Heart right ventricle (tissue), 16 donors: ENCODE data around the gene HCFC1. TPM values are rescaled to one million over a fixed set of nuclear protein-coding genes. Genes with fewer than 3 reads are reported as not detected.
A peak's percentile ranks its signal among the peaks of the same experiment; 100 is the strongest.

Experiments
- ATAC-seq, 8 donors: fragments of 200-7000 bp; cut with Tn5 transposase; one replicate each; pipeline ENCODE4 v1.9.1; 2020; ENCODE audit warnings: mild to moderate bottlenecking in 8 of 8, moderate library complexity in 8 of 8, moderate number of reproducible peaks in 1 of 8
- DNase-seq, 2 donors: peaks; one replicate each; pipeline ENCODE4 v3.0.0-alpha.2; 2020
- H3K27ac ChIP-seq, 10 donors: fragments of 200-600 bp; sonication (generic) in 2 of 10; one replicate each; pipeline versions ENCODE4 v1.5.0 to v1.8.0; 2020 to 2022; ENCODE audit warnings: mild to moderate bottlenecking in 3 of 10
- H3K27me3 ChIP-seq, 7 donors: fragments of 200-600 bp; one replicate each; pipeline ENCODE4 v1.8.0; 2021 to 2022; ENCODE audit warnings: mild to moderate bottlenecking in 2 of 7
- H3K36me3 ChIP-seq, 9 donors: fragments of 200-600 bp; sonication (generic) in 1 of 9; one replicate each; pipeline versions ENCODE4 v1.5.0 to v1.8.0; 2020 to 2022; ENCODE audit warnings: mild to moderate bottlenecking in 2 of 9
- H3K4me1 ChIP-seq, 9 donors: fragments of 200-600 bp; sonication (generic) in 1 of 9; one replicate each; pipeline versions ENCODE4 v1.5.0 to v1.8.0; 2020 to 2022; ENCODE audit warnings: mild to moderate bottlenecking in 4 of 9
- H3K4me3 ChIP-seq, 10 donors: fragments of 200-600 bp; sonication (generic) in 2 of 10; one replicate each; pipeline versions ENCODE4 v1.5.0 to v1.8.0; 2020 to 2022; ENCODE audit warnings: mild to moderate bottlenecking in 7 of 10, moderate library complexity in 2 of 10
- H3K9me3 ChIP-seq, 11 donors: fragments of 200-600 bp in 10 of 11; sonication (generic) in 2 of 11; one replicate each; pipeline versions ENCODE4 v1.5.0 to v1.8.0; 2013 to 2022; ENCODE audit warnings: mild to moderate bottlenecking in 2 of 11, control low read depth in 1 of 11, moderate library complexity in 1 of 11
- CTCF ChIP-seq, 9 donors: fragments of 200-600 bp; sonication (generic) in 2 of 9; IDR thresholded peaks; one replicate each; pipeline versions ENCODE4 v1.5.0 to v1.8.0; 2021 to 2022; ENCODE audit warnings: antibody characterized with exemption in 9 of 9, mild to moderate bottlenecking in 5 of 9, moderate library complexity in 1 of 9
- WGBS, 2 donors: extraction: QIAGEN DNeasy Blood & Tissue Kit; methylation state at CpG; one replicate each; pipeline ENCODE4 v1.1.7; 2013; ENCODE audit warnings: inconsistent platforms in 1 of 2; 5-methylcytosine and 5-hydroxymethylcytosine counted together
- intact Hi-C, 10 donors: fragments of 100-400 bp; cut with DNase I; formaldehyde crosslinking; loops; one replicate each; pipeline versions ENCODE4 v1.11.1 to v1.14.2; 2022
- polyA plus RNA-seq, 2 donors: library from polyadenylated mRNA; stranded (reverse); fragments of 200-250 nt; gene quantifications; one replicate each; pipeline ENCODE4 v1.2.3, GENCODE V29; 2013
- total RNA-seq, 10 donors: library from RNA; stranded (reverse); fragmentation: NEBNext Ultra II Directional in 3 of 10; extraction: Animal tissue kit (Norgen Biotek cat#: 25700) in 3 of 10; gene quantifications; one replicate each; pipeline versions ENCODE4 v1.2.1 to v1.2.4, GENCODE V29; 2021 to 2023
- donor health status: Arrhythmogenic right ventricular cardiomyopathy.
- donor health status: ischemic (EF 13 %, LVEDD 7.1; RV severe dilation, severe dysfunction).
- donor health status: healthy with polysubstance abuse.
- donor health status: DM: no; HTN: yes; CAD: no.
- donor health status: DM: no; HTN: no; CAD: no.
- donor health status: ischemic (EF 25% LVEDD 6.9; RV normal size, moderate dysfunction).
- donor health status: ischemic (EF 25% LVEDD 5.7; RV mildly dilated, moderate dysfunction).
- donor health status: healthy.
- donor health status: DM: yes; HTN: yes; CAD: no.
- donor health status: Ischemic cardiomyopathy.
- donor health status: ischemic (EF 35%, LVEDD 5.7; RV mildly dilated, moderate dysfunction).
- donor health status: nonischemic (EF 11% LVEDD 7.7; RV severe dilation, severe dysfunction).
- donor health status: DM: yes; HTN: yes; CAD: no.
- donor health status: PGD.
- donor health status: ischemic (EF 29% LVEDD 5.4; RV normal size, mild dysfunction).
- donor health status: nonischemic (EF 23%, LVEDD 6.1; RV moderate dilation, normal function).

The HCFC1 gene
- total and polyA plus RNA-seq, 12 donors = 12.3 to 41.6 (median 31.2) TPM

GRCh38 chrX:153928846-153929245 is 42.8 kb downstream of the HCFC1 start:
- ATAC-seq = no peak
- Histone ChIP-seq H3K27me3 (peaks cover 0 to 29% (median 0%) of the 10 kb centered on the region in 7 donors), H3K36me3 (peaks cover 0 to 40% (median 0%) of the 10 kb centered on the region in 9 donors), H3K27ac (peak overlapping the region in 9 of 10 donors; percentile 37 to 99 (median 72)), H3K4me3 (peak overlapping the region in 7 of 10 donors; percentile 30 to 47 (median 40)), H3K4me1 (peaks cover 0 to 64% (median 46%) of the 10 kb centered on the region in 9 donors), H3K9me3 (no peaks in the 10 kb centered on the region)
- WGBS, 2 donors = 40 to 42% methylated on average over 9 of the region's 9 CpGs
- no peak for TF ChIP-seq CTCF (IDR thresholded peaks at IDR 0.05)
- DNase-seq = no peak
- intact Hi-C loops = loop anchor here in 4 of 10 donors (10.0 kb wide), 2 partner anchors 114 to 134 kb away; partner anchors contain the start of genes IDH3G (in 3 of the 4) and SSR4 (in 3 of the 4)

- DNase-seq (peak; percentile 92 to 94), ATAC-seq (peak; percentile 90 to 95 (median 93))
- intact Hi-C loops = loop anchor here in 4 of 10 donors (10.0 kb wide), 2 partner anchors 113 to 133 kb away; partner anchors contain the start of genes IDH3G (in 3 of the 4) and SSR4 (in 3 of the 4)
- peak overlapping the region; percentile 44 to 71 (median 60) for H3K4me3 ChIP-seq
- H3K9me3 ChIP-seq = no peaks in the 10 kb centered on the region
- TF ChIP-seq CTCF (IDR thresholded peaks at IDR 0.05) = peak in 7 of 9 donors; percentile 7 to 46 (median 22)
- H3K36me3 ChIP-seq = peaks cover 0 to 35% (median 0%) of the 10 kb centered on the region in 9 donors
- H3K27me3 ChIP-seq = peaks cover 0 to 36% (median 0%) of the 10 kb centered on the region in 7 donors
- peaks cover 0 to 65% (median 49%) of the 10 kb centered on the region in 9 donors for H3K4me1 ChIP-seq
- WGBS, 2 donors = 0 to 1% methylated on average over 39 to 65 of the region's 76 CpGs
- peak overlapping the region; percentile 94 to 99 (median 97) for H3K27ac ChIP-seq
Observed at GRCh38 chrX:153927922-153928760, 43.5 kb downstream of the HCFC1 start.

- H3K27me3 ChIP-seq = peaks cover 0 to 42% (median 0%) of the 10 kb centered on the region in 7 donors
- 0% methylated on average over 7 to 8 of the region's 8 CpGs for WGBS, 2 donors
- intact Hi-C loops = loop anchor here in 4 of 10 donors (10.0 kb wide), 2 partner anchors 113 to 133 kb away; partner anchors contain the start of genes IDH3G (in 3 of the 4) and SSR4 (in 3 of the 4)
- peak overlapping the region; percentile 94 to 99 (median 97) for H3K27ac ChIP-seq
- H3K9me3 ChIP-seq = no peaks in the 10 kb centered on the region
- peak overlapping the region; percentile 44 to 71 (median 60) for H3K4me3 ChIP-seq
- H3K4me1 ChIP-seq = peaks cover 0 to 67% (median 52%) of the 10 kb centered on the region in 9 donors
- ATAC-seq (peak in 3 of 8 donors; percentile 0 to 3 (median 1)), DNase-seq (no peak)
- no peak for TF ChIP-seq CTCF (IDR thresholded peaks at IDR 0.05)
- H3K36me3 ChIP-seq = peaks cover 0 to 31% (median 0%) of the 10 kb centered on the region in 9 donors
Observed at GRCh38 chrX:153927672-153927921, 44.0 kb downstream of the HCFC1 start.
